T-cell (primary cell): ENCODE data around the gene ACTN1. TPM values are rescaled to one million over a fixed set of nuclear protein-coding genes. Genes with fewer than 3 reads are reported as not detected.

Experiments
- ATAC-seq, 4 experiments: fragments of 200-7000 bp in 3 of 4; fragments of 150-1000 bp in 1 of 4; cut with Tn5 transposase; replicated peaks in 1 of 4; 1 replicate in 3 of 4; 2 replicates in 1 of 4; pipeline ENCODE4 v1.10.0; 2021; ENCODE audit warnings: moderate library complexity in 3 of 4, mild to moderate bottlenecking in 2 of 4, moderate number of reproducible peaks in 1 of 4
- CTCF ChIA-PET, 2 donors: fragments of 300-600 bp; sonication (Branson Sonifier 250); formaldehyde crosslinking; loops; one replicate each; lab custom pipeline; 2022; ENCODE audit warnings: antibody characterized with exemption in 2 of 2; lab: Charles Lee
- POLR2A ChIA-PET, 2 donors: fragments of 300-600 bp; sonication (Branson Sonifier 250); formaldehyde crosslinking; loops; one replicate each; lab custom pipeline; 2022; ENCODE audit warnings: antibody characterized with exemption in 2 of 2; lab: Charles Lee
- DNase-seq, 35 experiments: peaks; one replicate each; pipeline versions ENCODE4 v3.0.0 to v3.0.0-alpha.2; 2013 to 2023
- H3K27ac ChIP-seq: one replicate; pipeline ENCODE4 v1.5.1; 2013; ENCODE audit warnings: low read length
- H3K27me3 ChIP-seq, 2 experiments: replicated peaks in 1 of 2; 1 replicate in 1 of 2; 2 replicates in 1 of 2; pipeline versions ENCODE4 v1.6.1 to v1.7.0; 2013; ENCODE audit warnings: low read length in 1 of 2, mixed read lengths in 1 of 2; ENCODE audit not compliant: control insufficient read depth in 2 of 2, insufficient read depth in 2 of 2; ENCODE audit errors: extremely low read depth in 1 of 2
- H3K36me3 ChIP-seq, 2 donors: 1 replicate in 1 of 2; 2 replicates in 1 of 2; pipeline versions ENCODE4 v1.6.1 to v1.7.0; 2013; ENCODE audit warnings: low read length in 1 of 2; ENCODE audit not compliant: control insufficient read depth in 2 of 2, insufficient read depth in 1 of 2; ENCODE audit errors: extremely low read depth in 1 of 2
- H3K4me1 ChIP-seq, 2 experiments: 1 replicate in 1 of 2; 2 replicates in 1 of 2; pipeline versions ENCODE4 v1.6.1 to v1.7.0; 2013; ENCODE audit warnings: low read length in 2 of 2, mixed read lengths in 1 of 2; ENCODE audit not compliant: insufficient read depth in 2 of 2, control insufficient read depth in 1 of 2; ENCODE audit errors: extremely low read depth in 1 of 2
- H3K4me3 ChIP-seq, 2 donors: 1 replicate in 1 of 2; 2 replicates in 1 of 2; pipeline versions ENCODE4 v1.5.1 to v1.7.0; 2013; ENCODE audit warnings: mild to moderate bottlenecking in 2 of 2, low read length in 1 of 2, moderate library complexity in 1 of 2; ENCODE audit not compliant: control insufficient read depth in 1 of 2; ENCODE audit errors: extremely low read depth in 1 of 2
- H3K9me3 ChIP-seq: 2 replicates; pipeline ENCODE4 v1.7.0; 2013
- H3K27ac Mint-ChIP-seq, 2 donors: one replicate each; pipeline ENCODE4 v1.8.0; 2020 to 2021; ENCODE audit warnings: mild to moderate bottlenecking in 2 of 2, mixed read lengths in 2 of 2
- H3K27me3 Mint-ChIP-seq, 2 donors: one replicate each; pipeline ENCODE4 v1.8.0; 2021 to 2022; ENCODE audit warnings: mixed read lengths in 2 of 2
- H3K36me3 Mint-ChIP-seq: one replicate; pipeline ENCODE4 v1.8.0; 2021; ENCODE audit warnings: mixed read lengths
- H3K4me1 Mint-ChIP-seq, 3 donors: one replicate each; pipeline ENCODE4 v1.8.0; 2020 to 2022; ENCODE audit warnings: mixed read lengths in 3 of 3, mild to moderate bottlenecking in 1 of 3
- H3K4me3 Mint-ChIP-seq, 3 donors: one replicate each; pipeline ENCODE4 v1.8.0; 2020 to 2022; ENCODE audit warnings: mild to moderate bottlenecking in 3 of 3, mixed read lengths in 3 of 3, moderate library complexity in 3 of 3
- H3K9me3 Mint-ChIP-seq, 3 donors: one replicate each; pipeline ENCODE4 v1.8.0; 2020 to 2022; ENCODE audit warnings: mixed read lengths in 3 of 3
- WGBS: methylation state at CpG from one replicate; pipeline ENCODE4 v1.1.5; 2013; ENCODE audit warnings: missing lambda C conversion rate; ENCODE audit not compliant: insufficient coverage; 5-methylcytosine and 5-hydroxymethylcytosine counted together
- total RNA-seq, 35 experiments: library from RNA in 6 of 35; stranded (reverse) in 6 of 35; fragments of 120-200 nt in 1 of 35; gene quantifications; one replicate each; pipeline versions ENCODE4 v1.2.1 to v1.2.4 and lab custom pipeline; 2013 to 2026

ACTN1 gene
- total RNA-seq, 5 donors from 2014 or later (not counting 1 experiment from before 2014, with no cell fraction given): 84.8 to 219 (median 122) TPM

- ATAC-seq (no peak), DNase-seq (no peak)
- Mint-ChIP-seq H3K36me3 (peaks cover 5% of the 10 kb centered on the region), H3K27me3 (peaks cover 0 to 8% of the 10 kb centered on the region in 2 donors), H3K9me3 (no peaks in the 10 kb centered on the region), H3K4me1 (peaks cover 19 to 32% (median 20%) of the 10 kb centered on the region in 3 donors), H3K4me3 (peak overlapping the region in 1 of 3 donors; percentile 50), H3K27ac (no peak overlapping the region)
- CTCF ChIA-PET: interaction anchor here (0.6 to 2.6 kb wide), 35 partner anchors 10 to 1066 kb away, joined by 3 to 16 read pairs (median 4); no protein-coding TSS in a partner anchor
- H3K27me3 ChIP-seq: peaks cover 0 to 11% of the 10 kb centered on the region in 2 experiments
- H3K27ac ChIP-seq: no peak overlapping the region
- peaks cover 6 to 19% of the 10 kb centered on the region in 2 experiments for H3K4me1 ChIP-seq
- POLR2A ChIA-PET: no interaction called here
- H3K4me3 ChIP-seq: no peak overlapping the region
- WGBS: no CpG with 5 or more reads among the region's 6 CpGs
- no peaks in the 10 kb centered on the region for H3K36me3 ChIP-seq
- H3K9me3 ChIP-seq: no peaks in the 10 kb centered on the region
Observed at GRCh38 chr14:68844210-68844545, 134.9 kb downstream of the ACTN1 start.

DNA sequence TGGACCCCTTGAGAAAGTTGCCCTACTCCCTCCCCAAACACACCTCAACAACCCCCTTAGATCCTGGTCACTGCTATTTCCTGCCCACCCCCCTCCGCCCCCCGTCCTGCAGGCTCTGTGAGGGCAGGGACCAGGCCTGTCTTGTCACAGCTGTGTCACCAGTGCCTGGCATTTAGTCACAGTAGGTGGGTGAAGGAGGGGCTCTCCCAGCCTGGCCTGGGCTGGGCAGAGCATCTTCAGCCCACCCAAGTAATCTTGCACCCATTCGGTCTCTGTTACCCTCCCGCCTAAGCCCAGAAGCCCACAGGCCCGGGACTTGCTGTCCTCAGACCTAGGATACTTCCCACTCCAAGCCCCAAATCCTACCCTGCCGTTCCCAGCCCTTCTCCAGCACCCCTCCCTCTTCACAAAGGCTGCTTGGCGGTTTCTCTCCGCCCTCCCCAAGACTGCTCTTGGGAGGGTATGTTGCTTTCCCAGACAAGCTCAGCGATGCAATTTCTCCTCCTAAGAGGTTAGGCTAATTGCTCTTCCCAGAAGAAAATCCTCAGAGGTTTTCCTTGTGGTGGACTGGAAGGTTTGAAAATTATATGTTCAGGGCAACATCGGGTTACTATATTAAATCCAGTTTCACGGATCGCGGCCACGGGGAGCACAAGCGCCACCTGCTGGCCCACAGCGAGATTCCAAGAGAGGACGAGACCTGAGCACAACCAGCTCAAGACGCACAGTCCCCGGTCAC is 135.5 kb downstream of the ACTN1 start:
- no peak overlapping the region for H3K27ac Mint-ChIP-seq
- Histone ChIP-seq H3K9me3 (no peaks in the 10 kb centered on the region), H3K36me3 (no peaks in the 10 kb centered on the region), H3K4me1 (peaks cover 6 to 19% of the 10 kb centered on the region in 2 experiments), H3K27me3 (peaks cover 0 to 11% of the 10 kb centered on the region in 2 experiments), H3K27ac (no peak overlapping the region), H3K4me3 (peak overlapping the region in 1 of 2 donors; percentile 23)
- no peaks in the 10 kb centered on the region for H3K9me3 Mint-ChIP-seq
- WGBS: 19% methylated on average over 11 of the region's 19 CpGs
- POLR2A ChIA-PET: no interaction called here
- H3K27me3 Mint-ChIP-seq: peaks cover 0 to 8% of the 10 kb centered on the region in 2 donors
- DNase-seq: peak; percentile 46 to 85 (median 69)
- H3K4me1 Mint-ChIP-seq: peaks cover 19 to 32% (median 20%) of the 10 kb centered on the region in 3 donors
- H3K4me3 Mint-ChIP-seq: peak overlapping the region; percentile 25 to 50 (median 37)
- CTCF ChIA-PET: interaction anchor here (0.6 to 2.6 kb wide), 37 partner anchors 11 to 1065 kb away, joined by 3 to 16 read pairs (median 4); no protein-coding TSS in a partner anchor
- peak; percentile 61 to 89 (median 82) for ATAC-seq
- peaks cover 8% of the 10 kb centered on the region for H3K36me3 Mint-ChIP-seq

GRCh38 chr14:68842298-68842697 is 136.8 kb downstream of the ACTN1 start:
- peaks cover 8% of the 10 kb centered on the region for H3K36me3 Mint-ChIP-seq
- POLR2A ChIA-PET: interaction anchor here in 1 of 2 donors (0.5 kb wide), 1 partner anchor 593 kb away, joined by 3 read pairs; no protein-coding TSS in a partner anchor
- H3K9me3 ChIP-seq: peaks cover 1% of the 10 kb centered on the region

DNA sequence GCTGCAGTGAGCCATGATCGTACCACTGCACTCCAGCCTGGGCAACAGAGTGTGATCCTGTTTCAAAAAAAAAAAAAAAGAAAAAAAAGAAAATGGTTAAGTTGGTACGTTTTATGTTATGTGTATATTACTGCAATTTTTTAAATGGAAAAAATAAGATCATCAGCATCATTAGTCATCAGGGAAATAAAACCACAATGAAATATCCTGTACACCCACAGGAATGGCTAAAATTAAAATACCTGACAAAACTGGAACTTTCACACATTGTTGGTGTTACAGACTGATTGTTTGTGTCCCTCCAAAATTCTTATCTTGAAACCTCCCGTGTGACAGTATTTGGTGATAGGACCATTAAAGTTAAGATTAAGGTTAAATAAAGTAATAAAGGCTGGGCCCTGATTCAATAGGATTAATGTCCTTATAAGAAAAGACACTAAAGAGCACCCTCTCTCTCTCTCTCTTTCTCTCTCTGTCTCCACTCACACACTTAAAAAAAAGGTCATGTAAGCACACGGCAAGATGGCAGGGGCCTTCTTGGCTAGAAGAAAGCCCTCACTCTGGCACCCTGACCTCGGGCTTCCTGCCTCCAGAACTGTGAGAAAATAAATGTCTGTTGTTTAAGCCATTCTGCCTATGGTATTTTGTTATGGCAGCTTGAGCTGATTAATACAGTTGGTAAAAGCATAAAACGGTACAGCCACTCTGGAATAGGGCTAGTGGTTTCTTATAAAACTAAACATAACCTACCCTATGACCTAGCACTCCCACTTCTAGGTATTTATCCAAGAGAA is 137.9 kb downstream of the ACTN1 start:
- ATAC-seq: peak in 2 of 4 experiments; percentile 34 to 60
- ChIA-PET CTCF (interaction anchor here in 1 of 2 donors (0.6 kb wide), 1 partner anchor 9 kb away, joined by 3 read pairs; no protein-coding TSS in a partner anchor), POLR2A (no interaction called here)
- Mint-ChIP-seq H3K27me3 (peaks cover 0 to 8% of the 10 kb centered on the region in 2 donors), H3K9me3 (peaks cover 4 to 6% (median 5%) of the 10 kb centered on the region in 3 donors), H3K27ac (peak overlapping the region; percentile 7 to 36), H3K4me3 (no peak overlapping the region), H3K36me3 (peaks cover 15% of the 10 kb centered on the region), H3K4me1 (peaks cover 19 to 32% (median 20%) of the 10 kb centered on the region in 3 donors)
- Histone ChIP-seq H3K4me3 (no peak overlapping the region), H3K27me3 (peaks cover 0 to 11% of the 10 kb centered on the region in 2 experiments), H3K27ac (peak overlapping the region; percentile 19), H3K4me1 (peaks cover 6 to 19% of the 10 kb centered on the region in 2 experiments), H3K9me3 (peaks cover 7% of the 10 kb centered on the region), H3K36me3 (no peaks in the 10 kb centered on the region)
- WGBS: no CpG with 5 or more reads among the region's 6 CpGs
- DNase-seq: peak in 6 of 35 experiments; percentile 24 to 43 (median 36)

More at GRCh38 chr14:68842298-68842697, 136.8 kb downstream of the ACTN1 start:
- no peak for ATAC-seq
- no peaks in the 10 kb centered on the region for H3K36me3 ChIP-seq
- peaks cover 6 to 19% of the 10 kb centered on the region in 2 experiments for H3K4me1 ChIP-seq
- WGBS: 90% methylated on average over 3 of the region's 5 CpGs
- Mint-ChIP-seq H3K4me3 (no peak overlapping the region), H3K9me3 (no peaks in the 10 kb centered on the region), H3K4me1 (peaks cover 19 to 32% (median 20%) of the 10 kb centered on the region in 3 donors), H3K27ac (no peak overlapping the region), H3K27me3 (peaks cover 0 to 8% of the 10 kb centered on the region in 2 donors)
- DNase-seq: no peak
- H3K27me3 ChIP-seq: peaks cover 0 to 11% of the 10 kb centered on the region in 2 experiments
- no peak overlapping the region for H3K27ac ChIP-seq
- CTCF ChIA-PET: interaction anchor here (0.6 to 2.6 kb wide), 4 partner anchors 714 to 958 kb away, joined by 3 to 10 read pairs (median 4); no protein-coding TSS in a partner anchor
- no peak overlapping the region for H3K4me3 ChIP-seq

DNA sequence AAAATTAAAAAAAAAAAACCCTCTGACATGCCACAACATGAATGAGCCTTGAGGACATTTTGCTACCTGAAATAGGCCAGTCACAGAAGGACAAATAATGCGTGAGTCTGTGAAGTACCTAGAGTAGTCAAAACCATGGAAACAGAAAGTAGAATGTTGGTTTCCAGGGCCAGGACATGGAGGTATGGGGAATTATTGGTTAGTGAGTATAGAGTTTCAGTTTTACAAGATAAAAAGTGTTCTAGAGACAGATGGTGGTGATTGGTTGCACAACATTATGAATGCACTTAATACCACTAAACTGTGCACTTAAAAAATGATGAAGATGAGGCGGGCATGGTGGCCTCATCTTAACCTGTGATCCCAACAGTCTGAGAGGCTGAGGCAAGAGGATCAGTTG is 138.6 kb downstream of the ACTN1 start:
- H3K27ac Mint-ChIP-seq: no peak overlapping the region
- no peak for ATAC-seq

More for the DNA sequence above, 138.6 kb downstream of the ACTN1 start:
- no peak overlapping the region for H3K27ac ChIP-seq
- H3K27me3 Mint-ChIP-seq: peaks cover 0 to 8% of the 10 kb centered on the region in 2 donors
- POLR2A ChIA-PET: no interaction called here
- WGBS: no CpG with 5 or more reads among the region's 2 CpGs
- peaks cover 6 to 19% of the 10 kb centered on the region in 2 experiments for H3K4me1 ChIP-seq
- H3K4me1 Mint-ChIP-seq: peaks cover 19 to 35% (median 20%) of the 10 kb centered on the region in 3 donors
- H3K4me3 ChIP-seq: no peak overlapping the region
- peaks cover 10% of the 10 kb centered on the region for H3K9me3 ChIP-seq
- no peak overlapping the region for H3K4me3 Mint-ChIP-seq
- DNase-seq: no peak
- H3K36me3 ChIP-seq: no peaks in the 10 kb centered on the region
- peaks cover 0 to 11% of the 10 kb centered on the region in 2 experiments for H3K27me3 ChIP-seq
- CTCF ChIA-PET: interaction anchor here in 1 of 2 donors (0.6 kb wide), 1 partner anchor 8 kb away, joined by 3 read pairs; no protein-coding TSS in a partner anchor
- H3K9me3 Mint-ChIP-seq: peaks cover 12 to 13% (median 13%) of the 10 kb centered on the region in 3 donors
- H3K36me3 Mint-ChIP-seq: peaks cover 22% of the 10 kb centered on the region
